ENCODE data around the gene KDM2B. TPM values are rescaled to one million over a fixed set of nuclear protein-coding genes. Genes with fewer than 3 reads are reported as not detected.

The KDM2B gene
- total and polyA plus RNA-seq, 2 experiments from 2014 or later, result 13.6 to 22.7 TPM

GRCh38 chr12:121568518-121568917, 12.3 kb downstream of the KDM2B start:
- TF ChIP-seq EZH2phosphoT487 (IDR thresholded peaks at IDR 0.05; ENCODE audit: low read depth, severe bottlenecking, unreplicated experiment), result no peak
- TF ChIP-seq CTCF (IDR thresholded peaks at IDR 0.05; ENCODE audit: poor library complexity), result no peak
- TF ChIP-seq EZH2 (IDR thresholded peaks at IDR 0.05; ENCODE audit: borderline replicate concordance), result no peak
- no peak overlapping the region for H3K4me3 ChIP-seq
- H4K20me1 ChIP-seq (ENCODE audit: insufficient read depth, poor library complexity, severe bottlenecking), result no peaks in the 10 kb centered on the region
- H3K36me3 ChIP-seq (replicated peaks; ENCODE audit: insufficient read depth, low read depth), result no peaks in the 10 kb centered on the region
- H3K4me2 ChIP-seq, result no peak overlapping the region
- no peaks in the 10 kb centered on the region for H3K27me3 ChIP-seq
- H3K4me1 ChIP-seq (ENCODE audit: insufficient read depth), result no peaks in the 10 kb centered on the region
- no peak overlapping the region for H3K27ac ChIP-seq
- no peaks in the 10 kb centered on the region for H3K79me2 ChIP-seq
- no peaks in the 10 kb centered on the region for H3K9me3 ChIP-seq (ENCODE audit: low read depth)
- DNase-seq (ENCODE audit: low spot score), result no peak
- WGBS (ENCODE audit: low lambda C conversion rate, missing lambda C conversion rate), result 93% methylated on average over 7 of the region's 7 CpGs
- no peak overlapping the region for H2AFZ ChIP-seq
- H3K9me2 ChIP-seq (replicated peaks; ENCODE audit: insufficient read depth), result no peaks in the 10 kb centered on the region

- Histone ChIP-seq H3K4me3 (no peak overlapping the region), H3K27ac (no peak overlapping the region), H2AFZ (no peak overlapping the region), H3K79me2 (no peaks in the 10 kb centered on the region), H3K9me2 (replicated peaks; ENCODE audit: insufficient read depth) (no peaks in the 10 kb centered on the region), H3K4me2 (no peak overlapping the region), H4K20me1 (ENCODE audit: insufficient read depth, poor library complexity, severe bottlenecking) (no peaks in the 10 kb centered on the region), H3K9me3 (ENCODE audit: low read depth) (no peaks in the 10 kb centered on the region), H3K27me3 (no peaks in the 10 kb centered on the region), H3K4me1 (ENCODE audit: insufficient read depth) (no peaks in the 10 kb centered on the region), H3K36me3 (replicated peaks; ENCODE audit: insufficient read depth, low read depth) (no peaks in the 10 kb centered on the region)
- 89% methylated on average over 7 of the region's 7 CpGs for WGBS (ENCODE audit: low lambda C conversion rate, missing lambda C conversion rate)
- TF ChIP-seq EZH2phosphoT487 (IDR thresholded peaks at IDR 0.05; ENCODE audit: low read depth, severe bottlenecking, unreplicated experiment) (no peak), CTCF (IDR thresholded peaks at IDR 0.05; ENCODE audit: poor library complexity) (no peak), EZH2 (IDR thresholded peaks at IDR 0.05; ENCODE audit: borderline replicate concordance) (no peak)
- DNase-seq (ENCODE audit: low spot score), result no peak
Observed at GRCh38 chr12:121565076-121565475, 15.7 kb downstream of the KDM2B start.

GRCh38 chr12:121562488-121562887, 18.3 kb downstream of the KDM2B start:
- no peaks in the 10 kb centered on the region for H3K79me2 ChIP-seq

More at GRCh38 chr12:121562488-121562887, 18.3 kb downstream of the KDM2B start:
- Histone ChIP-seq H2AFZ (no peak overlapping the region), H3K9me2 (replicated peaks; ENCODE audit: insufficient read depth) (no peaks in the 10 kb centered on the region), H3K4me3 (no peak overlapping the region), H3K27ac (no peak overlapping the region), H3K4me2 (no peak overlapping the region), H3K9me3 (ENCODE audit: low read depth) (no peaks in the 10 kb centered on the region), H4K20me1 (ENCODE audit: insufficient read depth, poor library complexity, severe bottlenecking) (no peaks in the 10 kb centered on the region), H3K4me1 (ENCODE audit: insufficient read depth) (no peaks in the 10 kb centered on the region), H3K36me3 (replicated peaks; ENCODE audit: insufficient read depth, low read depth) (no peaks in the 10 kb centered on the region), H3K27me3 (no peaks in the 10 kb centered on the region)
- WGBS (ENCODE audit: low lambda C conversion rate, missing lambda C conversion rate), result 88% methylated on average over 1 of the region's 1 CpG
- DNase-seq (ENCODE audit: low spot score), result no peak
- TF ChIP-seq EZH2phosphoT487 (IDR thresholded peaks at IDR 0.05; ENCODE audit: low read depth, severe bottlenecking, unreplicated experiment) (no peak), CTCF (IDR thresholded peaks at IDR 0.05; ENCODE audit: poor library complexity) (no peak)
